Activated CD4-positive, alpha-beta T cell treated with anti-CD3 and anti-CD28 coated beads, Interleukin-2, amount 50 U/mL, for 24 hours (primary cell): ENCODE results near the gene NUP160.
"Not testable (repeated sequence)": the region's sequence is repeated elsewhere in the genome, so short reads cannot be mapped to it uniquely, and the experiment has no call there.

ENCODE experiments used
- DNase-seq, 2 donors: peaks; one replicate each; pipeline ENCODE4 v3.0.0-alpha.2; 2020; ENCODE audit warnings: low read depth in 1 of 2, low spot score in 1 of 2

Gene NUP160

GRCh38 chr11:47863189-47863897, 15.2 kb upstream of the NUP160 start:
- DNase-seq, result no peak

DNA sequence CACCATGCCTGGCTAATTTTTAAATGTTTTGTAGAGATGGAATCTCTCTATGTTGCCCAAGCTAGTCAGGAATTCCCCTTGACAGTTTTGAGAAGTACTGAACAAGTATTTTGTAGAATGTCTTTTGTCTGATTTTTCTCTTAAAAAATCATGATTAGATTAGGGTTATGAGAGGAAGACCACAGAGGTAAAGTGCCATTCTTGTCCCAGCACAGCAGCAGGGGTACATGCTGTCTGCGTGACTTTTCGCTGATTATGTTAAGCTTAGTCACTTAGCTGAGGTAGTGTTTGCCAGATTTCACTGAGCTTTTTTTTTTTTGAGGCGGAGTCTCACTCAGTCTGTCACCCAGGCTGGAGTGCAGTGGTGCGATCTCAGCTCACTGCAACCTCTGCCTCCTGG, 13.6 kb upstream of the NUP160 start:
- no peak for DNase-seq

GRCh38 chr11:47860536-47860935, 12.4 kb upstream of the NUP160 start:
- no peak for DNase-seq

GRCh38 chr11:47857892-47858543, 9.9 kb upstream of the NUP160 start:
- DNase-seq, result no peak

GRCh38 chr11:47857485-47857884, 9.3 kb upstream of the NUP160 start:
- no peak for DNase-seq

DNA sequence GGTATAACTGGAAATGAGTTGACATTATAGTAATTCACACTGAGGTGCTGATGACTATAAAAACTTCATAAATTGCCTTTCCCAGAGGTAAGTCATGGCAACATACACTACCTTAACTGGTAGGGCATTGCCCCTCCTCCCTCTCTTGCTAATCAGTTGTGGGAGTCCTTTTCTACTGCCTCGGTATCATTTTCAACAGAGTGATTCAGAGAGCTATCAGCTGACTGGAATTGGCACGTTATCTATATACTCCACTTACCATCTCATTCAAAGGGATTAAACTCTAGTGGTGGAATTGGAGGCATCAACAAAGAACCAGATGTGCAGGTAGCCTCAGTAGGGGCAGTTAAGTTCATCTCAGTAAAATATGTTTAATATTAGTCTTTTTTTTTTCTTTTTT, 8.0 kb upstream of the NUP160 start:
- no peak for DNase-seq

DNA sequence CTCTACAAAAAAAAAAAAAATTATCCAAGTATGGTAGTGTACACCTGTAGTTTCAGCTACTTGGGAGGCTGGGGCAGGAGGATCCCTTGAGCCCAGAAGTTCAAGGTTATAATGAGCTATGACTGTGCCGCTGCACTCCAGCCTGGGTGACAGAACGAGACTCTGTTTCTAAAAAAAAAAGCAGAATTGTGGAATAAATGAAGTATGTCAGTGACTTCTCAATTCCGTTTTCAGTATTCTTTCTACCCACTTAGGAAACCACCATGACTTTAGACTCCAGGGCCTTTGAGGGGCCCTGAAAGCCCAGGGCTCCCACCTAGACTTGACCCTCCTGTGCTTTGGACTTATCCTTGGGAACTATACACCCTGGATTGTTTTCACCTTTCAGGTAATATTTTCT, 6.5 kb upstream of the NUP160 start:
- DNase-seq, result no peak

GRCh38 chr11:47852053-47852452, 3.9 kb upstream of the NUP160 start:
- no peak for DNase-seq

GRCh38 chr11:47850337-47850736, 2.2 kb upstream of the NUP160 start:
- DNase-seq, result no peak

DNA sequence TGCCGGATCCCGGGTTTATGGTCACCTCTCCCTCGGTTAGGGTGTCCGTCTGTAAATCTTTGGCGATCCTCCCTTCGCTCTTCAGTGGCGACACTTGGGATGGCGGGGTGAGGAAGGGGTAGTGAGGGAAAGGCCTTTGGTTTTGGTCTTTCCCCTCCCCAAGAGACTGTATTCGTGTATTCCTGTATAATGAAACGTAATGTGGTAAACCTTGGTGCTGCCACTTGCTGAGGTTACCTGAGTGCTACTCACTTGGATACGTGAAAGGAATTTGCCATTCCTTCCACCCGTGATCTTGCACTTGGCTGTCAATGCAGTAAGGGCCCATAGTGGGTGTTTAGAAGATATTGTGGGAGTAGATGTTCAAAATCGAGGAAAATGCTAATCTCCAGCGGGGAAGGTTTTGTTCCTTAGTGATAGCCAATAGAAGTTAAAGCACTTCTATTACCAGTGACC, 578 bp upstream of the NUP160 start:
- no peak for DNase-seq

DNA sequence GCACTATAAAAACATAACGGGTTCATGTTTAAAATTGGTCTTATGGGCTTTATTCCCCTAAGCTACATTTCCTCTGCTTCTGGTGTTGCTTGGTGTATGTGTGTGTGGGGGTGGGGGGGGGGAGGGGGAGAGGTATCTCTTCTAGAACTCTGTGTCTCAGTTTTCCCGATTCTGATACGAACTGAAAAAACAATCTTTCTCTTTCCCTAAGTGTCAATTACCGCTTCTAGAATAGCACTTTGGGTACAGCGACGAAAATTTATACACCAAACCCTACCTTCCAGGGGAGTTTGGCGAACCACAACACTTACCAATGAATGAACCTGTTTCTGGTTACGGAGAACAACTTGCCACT, 636 bp downstream of the NUP160 start:
- no peak for DNase-seq

- DNase-seq, result no peak
These were observed 1.2 kb downstream of the NUP160 start for GRCh38 chr11:47846998-47847397.

DNA sequence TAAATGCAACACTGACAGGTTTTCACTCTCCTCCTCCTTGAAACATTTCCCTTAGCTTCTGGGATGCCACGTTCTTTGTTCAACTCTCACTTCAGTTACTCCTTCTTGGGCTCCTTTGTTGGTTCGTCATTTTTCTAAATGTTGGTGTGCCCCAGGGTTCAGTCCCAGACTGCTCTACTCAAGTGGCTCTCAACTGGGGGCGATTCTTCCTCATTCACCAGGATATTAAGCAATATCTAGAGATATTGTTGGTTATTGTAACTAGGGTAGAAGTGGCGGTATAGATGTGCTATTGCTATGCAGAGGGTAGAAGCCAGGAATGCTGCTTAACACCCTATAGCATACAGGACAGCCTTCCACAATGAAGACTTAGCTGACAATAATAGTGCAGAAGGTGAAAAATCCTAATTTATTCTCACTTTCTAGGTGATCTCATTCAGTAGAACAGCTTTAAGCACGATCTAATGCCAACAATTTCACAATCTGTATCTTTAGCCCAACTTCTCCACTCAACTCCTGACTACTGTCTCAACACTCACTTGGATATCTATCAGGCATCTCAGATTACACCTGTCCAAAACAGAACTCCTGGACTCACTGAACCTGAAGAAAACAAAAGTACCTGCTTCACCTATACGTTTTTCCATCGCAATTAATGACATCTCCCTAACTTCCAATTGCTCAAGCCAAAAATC, 4.6 kb downstream of the NUP160 start:
- no peak for DNase-seq

DNA sequence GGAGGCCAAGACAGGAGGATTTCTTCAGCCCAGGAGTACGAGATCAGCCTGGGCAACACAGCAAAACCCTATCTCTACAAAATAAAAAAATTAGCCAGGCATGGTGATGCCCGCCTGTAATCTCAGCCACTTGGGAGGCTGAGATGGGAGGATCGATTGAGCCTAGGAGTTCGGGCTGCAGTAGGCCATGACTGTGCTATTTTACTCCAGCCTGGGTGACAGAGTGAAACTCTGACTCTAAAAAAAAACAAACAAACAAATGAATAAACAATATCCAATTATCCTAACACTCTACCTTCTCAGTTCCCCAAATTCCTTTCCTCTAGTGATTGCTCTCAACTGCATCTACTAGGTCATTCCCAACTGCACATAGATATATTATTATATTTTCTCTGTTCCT, 5.4 kb downstream of the NUP160 start:
- no peak for DNase-seq

- DNase-seq, result no peak
These were observed 10.2 kb downstream of the NUP160 start for GRCh38 chr11:47837929-47838328.

DNA sequence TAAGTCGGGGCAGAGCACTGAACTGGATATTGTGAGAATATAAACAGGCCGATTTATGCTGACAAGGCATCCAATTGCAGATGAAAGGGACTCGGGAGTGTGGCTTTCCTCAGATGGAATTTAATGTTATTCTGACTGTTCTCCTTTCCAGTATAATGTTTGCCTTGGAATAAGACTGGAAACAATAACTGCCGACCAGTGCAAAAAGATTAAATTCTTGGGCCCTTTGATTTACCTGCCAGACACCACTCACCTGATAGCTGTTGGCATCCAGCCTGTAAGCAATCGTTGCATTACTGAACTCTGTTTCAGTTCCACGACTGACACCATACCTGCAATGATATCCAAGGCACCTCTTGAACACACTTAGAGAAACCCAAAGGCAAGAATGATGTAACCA, 10.9 kb downstream of the NUP160 start:
- no peak for DNase-seq

- DNase-seq, result not testable (repeated sequence)
These were observed 18.1 kb downstream of the NUP160 start for GRCh38 chr11:47830013-47830412.

DNA sequence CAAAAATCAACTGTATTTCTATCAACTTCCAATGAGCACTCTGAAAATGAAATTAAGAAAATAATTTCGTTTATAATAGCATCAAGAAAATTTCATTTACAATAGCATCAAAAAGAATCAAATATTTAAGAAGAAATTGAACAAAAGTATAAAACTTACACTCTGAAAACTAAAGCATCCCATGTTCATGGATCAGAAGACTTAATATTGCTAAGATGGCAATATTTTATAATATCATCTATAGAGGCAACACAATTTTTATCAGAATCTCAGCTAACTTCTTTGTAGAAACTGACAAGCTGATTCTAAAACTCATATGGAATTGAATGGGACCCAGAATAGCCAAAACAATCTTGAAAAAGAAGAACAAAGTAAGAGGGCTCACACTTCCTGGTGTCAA, 19.9 kb downstream of the NUP160 start:
- no peak for DNase-seq

DNA sequence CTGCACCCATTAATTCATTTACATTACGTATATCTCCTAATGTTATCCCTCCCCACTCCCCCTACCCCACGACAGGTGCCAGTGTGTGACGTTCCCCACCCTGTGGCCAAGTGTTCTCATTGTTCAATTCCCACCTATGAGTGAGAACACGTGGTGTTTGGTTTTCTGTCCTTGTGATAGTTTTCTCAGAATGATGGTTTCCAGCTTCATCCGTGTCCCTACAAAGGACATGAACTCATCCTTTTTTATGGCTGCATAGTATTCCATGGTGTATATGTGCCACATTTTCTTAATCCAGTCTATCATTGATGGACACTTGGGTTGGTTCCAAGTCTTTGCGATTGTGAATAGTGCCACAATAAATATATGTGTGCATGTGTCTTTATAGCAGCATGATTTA, 25.5 kb downstream of the NUP160 start:
- not testable (repeated sequence) for DNase-seq

GRCh38 chr11:47819743-47820142, 28.4 kb downstream of the NUP160 start:
- no peak for DNase-seq

GRCh38 chr11:47800759-47801158, 47.4 kb downstream of the NUP160 start:
- DNase-seq, result no peak

- DNase-seq, result peak in 1 of 2 donors; percentile 70
These were observed 50.5 kb downstream of the NUP160 start for GRCh38 chr11:47797633-47798032.
